MM.1S (cell line): Measurements from ENCODE around the gene PDXDC1.
"Not testable (repeated sequence)": the region's sequence is repeated elsewhere in the genome, so short reads cannot be mapped to it uniquely, and the experiment has no call there.

Source experiments
- EZH2 ChIP-seq: fragments of 300-600 bp; sonication (generic); optimal IDR thresholded peaks from 2 replicates; pipeline ENCODE3; 2017; ENCODE audit warnings: low read depth, mild to moderate bottlenecking, antibody characterized with exemption, low read length, mixed read lengths
- TF ChIP-seq, protein P1 (sequence below): fragments of 300-600 bp; sonication (generic); IDR thresholded peaks from 2 replicates; pipeline ENCODE4 v1.5.1; 2016; ENCODE audit warnings: antibody characterized with exemption, low read length, mixed read lengths

- TF ChIP-seq, protein P1, sequence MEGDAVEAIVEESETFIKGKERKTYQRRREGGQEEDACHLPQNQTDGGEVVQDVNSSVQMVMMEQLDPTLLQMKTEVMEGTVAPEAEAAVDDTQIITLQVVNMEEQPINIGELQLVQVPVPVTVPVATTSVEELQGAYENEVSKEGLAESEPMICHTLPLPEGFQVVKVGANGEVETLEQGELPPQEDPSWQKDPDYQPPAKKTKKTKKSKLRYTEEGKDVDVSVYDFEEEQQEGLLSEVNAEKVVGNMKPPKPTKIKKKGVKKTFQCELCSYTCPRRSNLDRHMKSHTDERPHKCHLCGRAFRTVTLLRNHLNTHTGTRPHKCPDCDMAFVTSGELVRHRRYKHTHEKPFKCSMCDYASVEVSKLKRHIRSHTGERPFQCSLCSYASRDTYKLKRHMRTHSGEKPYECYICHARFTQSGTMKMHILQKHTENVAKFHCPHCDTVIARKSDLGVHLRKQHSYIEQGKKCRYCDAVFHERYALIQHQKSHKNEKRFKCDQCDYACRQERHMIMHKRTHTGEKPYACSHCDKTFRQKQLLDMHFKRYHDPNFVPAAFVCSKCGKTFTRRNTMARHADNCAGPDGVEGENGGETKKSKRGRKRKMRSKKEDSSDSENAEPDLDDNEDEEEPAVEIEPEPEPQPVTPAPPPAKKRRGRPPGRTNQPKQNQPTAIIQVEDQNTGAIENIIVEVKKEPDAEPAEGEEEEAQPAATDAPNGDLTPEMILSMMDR, result not testable (repeated sequence)
- TF ChIP-seq EZH2, result not testable (repeated sequence)
Observed at GRCh38 chr16:15029749-15030148, 54.9 kb downstream of the PDXDC1 start.
